Stomach (tissue), 4 donors: ENCODE data around the gene HBA2.

Source experiments
- EP300 ChIP-seq: sonication (generic); formaldehyde crosslinking; IDR thresholded peaks from one replicate; pipeline ENCODE4 v1.6.1; 2017; ENCODE audit warnings: antibody characterized with exemption
- POLR2A ChIP-seq, 4 donors: fragments of 450-650 bp; IDR thresholded peaks; one replicate each; pipeline ENCODE4 v1.6.1; 2016; ENCODE audit warnings: antibody characterized with exemption in 4 of 4, control low read depth in 2 of 4, mild to moderate bottlenecking in 1 of 4, moderate library complexity in 1 of 4
- POLR2AphosphoS5 ChIP-seq, 3 donors: sonication (generic); formaldehyde crosslinking; IDR thresholded peaks; one replicate each; pipeline ENCODE4 v1.6.1; 2016; ENCODE audit warnings: antibody characterized with exemption in 3 of 3
- TF ChIP-seq, protein P1 (sequence below), 7 experiments: fragments of 450-650 bp in 4 of 7; fragments of 200-600 bp in 3 of 7; sonication (generic) in 3 of 7; IDR thresholded peaks; one replicate each; pipeline ENCODE4 v1.5.1; 2016 to 2019; ENCODE audit warnings: antibody characterized with exemption in 7 of 7, control low read depth in 2 of 7, mild to moderate bottlenecking in 1 of 7

GRCh38 chr16:164827-165538, 7.7 kb upstream of the HBA2 start:
- no peak for TF ChIP-seq EP300
- TF ChIP-seq, protein P1, sequence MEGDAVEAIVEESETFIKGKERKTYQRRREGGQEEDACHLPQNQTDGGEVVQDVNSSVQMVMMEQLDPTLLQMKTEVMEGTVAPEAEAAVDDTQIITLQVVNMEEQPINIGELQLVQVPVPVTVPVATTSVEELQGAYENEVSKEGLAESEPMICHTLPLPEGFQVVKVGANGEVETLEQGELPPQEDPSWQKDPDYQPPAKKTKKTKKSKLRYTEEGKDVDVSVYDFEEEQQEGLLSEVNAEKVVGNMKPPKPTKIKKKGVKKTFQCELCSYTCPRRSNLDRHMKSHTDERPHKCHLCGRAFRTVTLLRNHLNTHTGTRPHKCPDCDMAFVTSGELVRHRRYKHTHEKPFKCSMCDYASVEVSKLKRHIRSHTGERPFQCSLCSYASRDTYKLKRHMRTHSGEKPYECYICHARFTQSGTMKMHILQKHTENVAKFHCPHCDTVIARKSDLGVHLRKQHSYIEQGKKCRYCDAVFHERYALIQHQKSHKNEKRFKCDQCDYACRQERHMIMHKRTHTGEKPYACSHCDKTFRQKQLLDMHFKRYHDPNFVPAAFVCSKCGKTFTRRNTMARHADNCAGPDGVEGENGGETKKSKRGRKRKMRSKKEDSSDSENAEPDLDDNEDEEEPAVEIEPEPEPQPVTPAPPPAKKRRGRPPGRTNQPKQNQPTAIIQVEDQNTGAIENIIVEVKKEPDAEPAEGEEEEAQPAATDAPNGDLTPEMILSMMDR (IDR thresholded peaks at IDR 0.05) = no peak
- TF ChIP-seq POLR2A (IDR thresholded peaks at IDR 0.05) = no peak
- TF ChIP-seq POLR2AphosphoS5 (IDR thresholded peaks at IDR 0.05) = no peak
